ENCODE data around the gene LRMDA.

Gene LRMDA

DNA sequence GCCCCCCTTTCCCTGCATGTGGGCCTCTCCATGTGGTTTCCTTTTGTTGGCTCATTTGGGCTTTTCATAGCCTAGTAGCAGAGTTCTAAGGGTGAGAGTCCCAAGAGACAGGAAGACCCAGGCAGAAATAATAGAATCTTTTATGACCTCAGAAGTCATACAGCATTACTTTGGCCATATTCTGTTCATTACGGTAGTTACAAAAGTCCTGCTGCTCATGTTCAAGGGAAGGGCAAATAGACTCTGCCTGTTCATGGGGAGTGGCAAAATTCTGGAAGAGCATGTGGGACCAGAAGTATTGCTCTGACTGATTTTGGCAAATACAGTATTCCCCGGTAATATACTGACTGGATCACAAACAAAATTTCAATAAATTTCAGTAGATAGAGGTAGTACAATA lies 910.3 kb downstream of the LRMDA start:
- no peak for DNase-seq (ENCODE audit: low spot score)

DNA sequence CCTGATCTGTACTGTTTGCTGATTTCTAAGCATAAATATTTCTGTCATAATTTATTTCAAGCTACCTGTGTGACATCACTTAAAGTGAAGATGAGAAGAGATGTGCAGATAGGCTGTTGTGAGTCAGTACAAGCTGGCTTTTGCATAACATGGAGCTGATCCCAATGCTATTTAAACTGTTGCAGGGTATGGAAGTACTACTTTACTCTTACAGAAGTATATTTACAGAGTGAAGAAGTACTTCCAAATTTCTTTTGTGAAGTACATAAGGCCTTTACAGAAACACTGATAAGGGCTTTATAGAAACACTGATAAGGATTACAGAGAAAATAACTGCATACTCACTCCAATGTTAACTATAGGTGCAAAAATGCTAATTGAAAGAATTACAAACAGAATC lies 911.6 kb downstream of the LRMDA start:
- no peak for DNase-seq (ENCODE audit: low spot score)

DNA sequence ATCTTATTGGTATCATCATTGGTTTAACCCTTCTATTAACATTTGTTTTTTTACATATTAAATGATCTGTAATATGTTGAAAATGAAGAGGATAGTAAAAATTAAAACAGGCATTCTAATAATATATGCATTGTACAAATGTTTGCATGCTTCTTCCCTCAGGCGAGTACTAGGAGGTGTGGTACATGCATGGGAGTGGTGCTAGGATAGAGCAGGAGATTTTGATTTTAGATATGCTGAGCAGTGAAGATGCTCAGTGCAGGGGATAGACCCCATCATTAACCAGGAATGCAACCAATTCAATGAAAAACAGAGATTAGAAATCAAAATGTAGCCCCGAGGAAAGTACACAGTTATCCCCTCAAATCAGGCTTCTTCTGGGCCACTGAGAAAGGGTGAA lies 916.4 kb downstream of the LRMDA start:
- no peak for DNase-seq (ENCODE audit: low spot score)

DNA sequence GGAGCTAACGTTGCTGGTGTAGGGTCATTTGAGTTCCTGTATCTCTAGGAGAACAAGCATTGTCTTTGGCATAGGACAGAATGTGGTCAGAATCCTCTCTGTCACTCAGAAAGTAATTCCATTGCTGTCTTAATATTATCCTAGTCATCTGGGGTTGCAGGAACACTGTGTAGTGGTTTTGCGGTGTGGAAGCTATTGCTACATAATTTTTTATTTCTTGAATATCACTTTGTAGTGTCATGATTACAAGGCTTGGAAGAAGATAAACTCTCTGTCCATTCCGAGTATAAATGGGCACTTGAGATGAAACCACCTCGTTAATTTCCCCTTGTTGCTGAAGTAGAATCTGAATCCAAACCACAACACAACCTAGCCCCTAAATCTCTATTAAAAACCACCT lies 919.2 kb downstream of the LRMDA start:
- DNase-seq (ENCODE audit: low spot score): no peak

DNA sequence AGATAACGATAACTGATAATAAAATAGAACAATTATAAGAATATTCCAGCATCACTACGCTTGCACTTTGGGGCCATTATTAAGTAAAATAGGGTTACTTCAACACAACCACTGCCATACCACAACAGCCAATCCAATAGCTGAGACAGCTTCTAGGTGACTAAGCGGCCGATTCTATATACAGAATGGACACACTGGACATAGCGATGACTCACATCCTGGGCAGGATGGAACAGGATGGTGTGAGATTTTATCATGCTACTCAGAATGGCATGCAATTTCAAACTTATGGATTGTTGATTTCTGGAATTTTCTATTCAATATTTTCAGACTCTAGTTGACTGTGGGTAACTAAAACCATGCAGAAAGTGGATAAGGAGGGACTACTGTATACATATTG lies 920.9 kb downstream of the LRMDA start:
- no peak for DNase-seq (ENCODE audit: low spot score)

DNA sequence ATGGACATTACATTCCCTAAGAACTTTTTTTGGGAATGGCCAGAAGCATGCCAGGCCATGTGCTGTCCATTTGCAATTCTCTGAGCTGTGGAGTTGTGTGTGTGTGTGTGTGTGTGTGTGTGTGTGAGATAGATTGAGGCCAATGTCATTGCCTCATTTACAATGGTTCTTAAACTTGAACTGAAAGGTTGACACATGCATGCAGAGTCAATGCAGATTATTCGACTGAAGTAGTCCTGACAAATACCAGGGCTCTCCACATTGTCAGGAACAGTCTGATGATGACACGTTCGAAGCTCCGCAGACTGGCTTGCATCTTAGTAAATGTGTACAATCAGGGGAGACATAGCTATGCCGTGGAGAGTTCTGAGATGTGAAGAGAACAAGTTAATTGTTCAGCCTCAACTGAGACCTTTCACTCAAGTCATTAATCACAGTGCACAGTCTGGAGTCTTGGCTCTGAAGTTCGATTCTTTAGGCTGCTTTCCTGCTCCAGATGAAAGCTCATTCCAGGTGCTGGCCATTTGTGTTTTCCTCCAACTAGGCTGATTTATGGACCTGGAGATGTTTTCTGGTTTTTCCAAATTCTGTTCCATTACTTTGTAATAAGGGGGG lies 921.9 kb downstream of the LRMDA start:
- no peak for DNase-seq (ENCODE audit: low spot score)

DNA sequence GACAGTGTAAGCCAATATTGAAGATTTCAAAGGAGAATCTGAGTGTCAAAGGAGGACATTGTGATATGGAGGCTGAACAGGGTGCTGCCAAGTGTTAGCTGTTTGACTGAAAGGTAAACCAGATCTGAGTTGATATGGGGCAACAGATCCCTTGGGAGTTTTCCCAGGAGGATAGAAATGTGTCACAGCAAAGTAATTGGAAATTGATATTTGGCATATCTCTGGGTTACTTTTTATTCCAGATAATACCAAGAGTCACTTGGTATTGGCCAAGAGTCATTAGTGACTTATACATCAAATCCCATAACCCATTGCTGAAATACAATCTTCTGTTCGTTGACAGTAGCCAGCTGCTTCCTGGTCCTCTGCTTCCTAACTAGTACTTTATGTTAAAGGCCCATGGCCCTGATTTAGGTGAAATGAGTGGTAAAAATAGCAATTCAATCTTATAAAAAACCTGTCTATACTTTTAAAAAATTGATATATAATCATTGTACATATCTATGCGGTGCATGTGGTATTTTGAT lies 922.9 kb downstream of the LRMDA start:
- no peak for DNase-seq (ENCODE audit: low spot score)

DNA sequence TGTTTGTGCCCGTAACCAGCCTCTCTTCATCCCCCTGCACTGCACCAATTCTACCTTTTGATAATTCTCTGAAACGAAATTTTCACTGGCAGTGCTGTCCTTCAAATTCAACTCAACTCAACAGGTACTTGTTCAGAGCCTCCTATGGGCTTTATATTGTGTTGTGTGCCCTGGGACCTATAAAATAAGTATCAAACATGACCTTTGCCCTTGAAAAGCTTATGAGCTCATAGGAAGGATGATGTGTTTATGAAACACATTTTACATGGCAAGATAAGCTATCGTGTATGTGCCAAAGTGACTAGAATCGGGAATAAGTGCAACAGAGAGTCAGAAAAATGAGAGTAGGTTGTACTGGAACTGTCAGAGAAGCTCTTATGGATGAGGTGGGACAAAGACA lies 923.5 kb downstream of the LRMDA start:
- no peak for DNase-seq (ENCODE audit: low spot score)

DNA sequence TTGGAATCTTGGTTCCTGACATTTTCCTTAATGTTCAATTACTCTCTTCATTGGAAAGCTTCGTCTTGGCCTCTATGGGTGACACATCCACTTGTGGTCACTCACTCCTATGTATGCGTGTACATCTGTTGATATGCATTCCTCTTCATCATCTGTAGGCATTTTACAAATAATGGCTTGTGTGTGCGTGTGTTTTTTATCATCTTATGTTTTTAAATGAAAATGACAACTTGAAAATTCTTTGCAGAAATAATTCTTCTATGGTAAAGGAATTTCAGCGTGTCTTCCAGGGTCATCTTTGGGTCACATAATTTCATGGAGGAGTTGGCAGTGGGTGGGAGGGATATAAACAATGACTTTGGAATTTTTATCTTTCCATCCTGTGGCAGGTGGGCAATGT lies 925.1 kb downstream of the LRMDA start:
- DNase-seq (ENCODE audit: low spot score): no peak

DNA sequence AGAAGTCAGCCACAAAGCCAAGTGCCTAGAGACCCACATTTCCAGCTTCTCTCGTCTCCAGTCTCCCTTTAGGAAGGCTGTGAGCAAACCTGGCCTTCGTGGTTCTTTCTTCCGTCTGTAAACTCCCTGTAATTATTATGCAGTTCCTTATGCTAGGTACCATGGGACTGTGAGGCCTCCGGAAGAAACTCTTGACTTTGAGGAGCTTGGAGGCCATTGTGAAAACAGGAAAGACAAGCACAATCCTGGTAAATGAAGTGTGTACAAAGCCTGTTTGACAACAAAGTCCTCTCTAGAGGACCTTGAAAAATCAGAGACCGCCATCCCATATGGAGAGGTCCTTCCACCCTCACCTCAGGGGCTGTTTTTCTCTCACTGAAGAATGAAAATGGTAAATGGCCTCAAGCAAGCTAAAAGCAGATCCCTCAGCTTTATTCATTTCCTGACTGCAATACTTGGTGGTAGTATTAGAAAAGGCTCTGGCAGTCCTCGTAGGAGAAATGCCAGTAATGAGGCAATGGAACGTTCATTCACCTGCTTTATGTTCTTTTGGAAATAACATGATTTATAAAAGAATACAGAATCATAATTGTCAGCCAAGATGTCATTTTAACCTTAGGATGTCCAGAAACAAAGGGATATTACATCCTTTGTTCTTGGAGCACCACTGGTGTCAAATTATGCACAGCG lies 926.4 kb downstream of the LRMDA start:
- DNase-seq (ENCODE audit: low spot score): no peak

DNA sequence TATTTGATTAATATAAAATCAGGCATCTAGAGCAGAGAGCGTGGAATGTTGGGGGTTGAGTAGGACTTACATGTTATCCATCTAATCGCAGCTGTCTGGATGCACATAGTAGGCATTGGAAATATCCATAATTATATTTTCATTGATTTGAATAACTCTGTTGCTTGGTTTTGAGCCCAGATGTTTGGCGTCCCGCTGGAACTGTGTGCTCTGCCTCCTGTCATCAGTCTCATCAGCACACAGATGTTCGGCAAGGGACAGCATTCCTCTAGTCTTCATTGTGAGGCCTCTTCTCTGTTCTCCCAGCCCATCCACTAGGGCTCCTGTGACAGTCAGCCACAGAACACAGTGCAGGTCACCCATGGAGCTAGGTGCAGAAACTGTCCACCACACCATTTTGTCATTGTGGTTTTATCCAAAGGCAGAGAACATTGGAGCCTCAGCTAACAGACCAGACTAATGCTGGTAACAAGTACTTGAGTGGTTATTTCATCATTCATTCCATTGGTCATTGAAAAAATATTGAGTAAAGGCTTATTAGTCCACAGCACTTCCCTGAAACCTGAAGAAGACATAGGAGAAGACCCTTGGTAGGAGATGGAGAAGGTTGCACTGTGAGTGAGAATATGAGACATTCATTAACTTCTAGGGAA lies 927.4 kb downstream of the LRMDA start:
- DNase-seq (ENCODE audit: low spot score): no peak

DNA sequence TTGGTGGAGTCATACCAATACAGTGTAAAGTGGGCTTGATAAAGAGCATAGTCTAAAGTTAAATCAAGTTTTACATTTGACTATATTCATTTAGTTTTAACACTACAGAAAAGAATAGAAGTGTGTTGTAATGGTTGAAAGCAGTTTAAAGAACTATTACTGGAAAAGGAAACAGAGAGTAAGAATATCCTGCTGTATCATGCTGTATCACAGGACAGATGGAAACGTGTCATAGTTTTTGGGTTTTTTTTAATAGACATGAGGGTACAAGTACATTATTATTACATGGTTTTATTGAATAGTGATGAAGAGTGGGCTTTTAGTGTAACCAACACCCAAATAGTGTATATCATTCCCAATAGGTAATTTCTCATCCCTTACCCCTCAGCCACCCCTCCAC lies 944.3 kb downstream of the LRMDA start:
- DNase-seq (ENCODE audit: low spot score): no peak

DNA sequence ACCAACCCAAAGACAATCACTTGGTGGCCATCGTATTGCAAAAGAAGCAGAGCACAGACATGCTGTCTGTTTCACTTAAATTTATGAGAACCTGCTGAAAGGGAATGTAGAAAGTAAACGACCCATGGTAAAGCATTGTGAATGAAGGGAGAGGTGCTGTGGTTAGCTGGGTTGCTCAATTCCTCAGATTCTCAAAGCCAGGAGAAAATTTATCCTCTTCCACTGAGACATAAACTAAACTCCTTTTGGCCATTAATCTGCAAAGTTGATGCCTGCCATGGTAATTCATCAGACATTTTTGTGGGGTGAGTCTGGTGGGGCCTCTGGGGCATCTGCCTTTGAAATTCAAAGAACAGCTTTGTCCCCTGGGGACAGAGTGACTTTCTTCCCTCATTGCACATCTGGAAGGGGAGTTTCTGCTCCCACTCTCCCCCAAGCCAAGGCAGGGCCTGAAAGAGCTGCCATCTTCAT lies 951.0 kb downstream of the LRMDA start:
- DNase-seq (ENCODE audit: low spot score): no peak

DNA sequence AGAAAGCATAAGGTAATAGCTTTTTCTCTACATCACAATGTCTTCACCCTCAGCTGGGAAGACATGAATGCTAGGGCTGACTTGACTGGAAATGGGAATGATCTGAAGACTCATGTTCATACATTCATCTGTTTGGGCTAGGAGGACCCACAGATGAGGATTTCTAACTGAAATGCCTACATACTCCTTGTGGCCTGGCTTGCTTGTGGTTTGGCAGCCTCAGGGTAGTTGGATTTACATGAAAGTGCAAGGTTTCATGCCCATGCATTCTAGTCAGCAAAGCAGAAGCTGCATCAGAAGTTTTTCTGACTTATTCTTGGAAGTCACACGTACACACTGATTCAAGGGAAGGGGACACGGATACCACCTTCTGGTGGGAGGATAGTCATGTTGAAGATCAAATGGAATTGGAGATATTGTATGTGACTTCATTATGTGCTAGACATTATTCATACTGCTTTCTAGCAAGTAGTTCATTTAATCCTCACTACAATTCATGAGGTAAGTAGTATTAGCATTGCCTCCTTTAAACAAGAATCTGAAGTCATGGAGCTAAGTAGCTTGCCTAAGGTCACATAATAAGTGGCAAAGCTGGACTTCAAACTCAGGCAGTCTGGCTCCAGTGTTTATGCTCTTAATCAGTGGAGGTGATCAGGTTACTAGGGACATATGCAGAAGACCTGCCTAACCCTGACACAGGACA lies 957.0 kb downstream of the LRMDA start:
- DNase-seq (ENCODE audit: low spot score): no peak

DNA sequence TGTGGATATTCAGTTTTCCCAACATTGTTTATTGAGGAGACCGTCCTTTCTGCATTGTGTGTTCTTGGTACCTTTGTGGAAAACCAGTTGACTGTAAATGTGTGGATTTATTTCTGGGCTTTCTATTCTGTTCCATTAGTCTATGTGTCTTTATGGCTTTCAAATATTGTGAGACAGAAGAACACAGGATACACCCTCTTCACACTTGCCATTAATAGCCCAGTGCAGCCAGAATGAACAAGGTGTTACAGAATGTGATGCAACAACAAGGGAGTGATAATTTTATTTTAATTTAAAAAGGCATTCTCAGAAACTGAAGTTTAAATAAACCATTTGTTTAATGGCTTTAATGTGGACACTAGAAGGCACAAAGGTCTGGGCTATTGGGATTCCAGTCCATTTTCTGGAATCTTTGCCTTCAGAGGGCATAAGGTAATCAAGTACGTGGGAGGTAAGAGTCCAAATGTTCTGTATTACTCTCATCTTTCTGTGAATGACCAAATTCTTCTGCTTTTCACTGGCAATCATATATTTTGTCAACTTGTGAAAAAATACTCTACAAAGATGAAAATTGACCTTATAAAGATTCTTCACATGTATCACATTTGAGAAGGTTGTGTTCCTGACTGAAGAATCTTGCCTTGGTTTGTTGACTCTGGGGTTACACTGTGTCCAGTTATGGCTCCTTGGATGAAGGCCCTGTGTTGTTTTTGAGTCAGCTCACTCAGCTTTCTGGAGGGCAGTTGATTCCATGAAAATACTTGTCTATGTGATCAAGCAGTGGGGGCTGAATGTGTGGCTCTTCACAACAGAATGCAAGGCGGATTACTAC lies 962.7 kb downstream of the LRMDA start:
- no peak for DNase-seq (ENCODE audit: low spot score)

DNA sequence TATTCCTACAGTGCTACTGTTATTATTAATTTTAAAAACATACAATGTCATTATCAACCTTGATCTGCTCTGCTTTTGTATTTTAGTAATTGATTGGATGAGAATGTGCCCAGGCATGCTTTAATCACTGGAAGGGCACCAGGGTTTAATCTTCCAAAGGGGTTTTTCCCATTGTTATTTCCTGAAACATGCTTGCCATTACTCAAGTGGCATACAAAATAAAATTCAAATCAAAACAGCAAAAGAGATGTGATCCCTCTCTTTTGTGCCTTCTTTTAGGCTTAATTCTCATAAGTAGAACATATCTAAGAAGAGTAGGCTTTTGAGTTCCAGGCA lies 963.3 kb downstream of the LRMDA start:
- no peak for DNase-seq (ENCODE audit: low spot score)

DNA sequence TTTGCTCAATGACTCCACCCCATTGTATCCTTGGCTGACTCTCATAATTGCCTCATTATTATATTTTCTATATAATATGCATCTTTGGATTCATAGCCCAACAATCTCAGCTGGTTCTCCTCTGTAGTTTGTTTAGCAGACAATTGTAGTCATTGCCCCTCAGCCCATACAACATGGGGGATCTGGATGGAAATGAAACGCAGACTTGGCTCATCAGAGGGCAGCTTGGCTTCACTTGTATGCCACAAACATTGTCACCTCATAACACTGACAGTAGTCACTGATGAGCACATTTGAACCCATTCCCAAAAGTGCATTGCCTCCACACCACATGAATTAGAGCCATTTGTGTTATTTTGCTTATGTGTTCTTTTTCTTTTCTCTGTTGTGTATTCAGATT lies 963.8 kb downstream of the LRMDA start:
- no peak for DNase-seq (ENCODE audit: low spot score)

DNA sequence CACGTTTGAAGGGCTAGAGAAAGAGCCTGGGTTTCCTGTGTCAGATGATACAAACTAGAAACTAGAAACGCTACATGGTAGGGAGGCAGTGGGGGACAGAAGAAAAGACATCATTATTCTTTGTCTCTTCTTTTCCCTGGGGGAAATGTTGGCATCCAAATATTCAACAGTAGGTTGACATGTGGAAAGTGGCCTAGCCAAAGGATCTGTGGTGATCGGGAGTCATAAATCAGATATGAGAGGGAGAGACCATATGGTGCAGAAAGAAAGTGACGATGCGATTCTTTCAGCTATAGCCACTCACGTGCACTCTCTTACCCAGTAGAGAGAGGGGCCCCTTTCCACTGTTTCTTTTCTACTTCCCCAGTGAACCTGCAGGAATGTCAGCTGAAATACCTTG lies 964.7 kb downstream of the LRMDA start:
- no peak for DNase-seq (ENCODE audit: low spot score)

DNA sequence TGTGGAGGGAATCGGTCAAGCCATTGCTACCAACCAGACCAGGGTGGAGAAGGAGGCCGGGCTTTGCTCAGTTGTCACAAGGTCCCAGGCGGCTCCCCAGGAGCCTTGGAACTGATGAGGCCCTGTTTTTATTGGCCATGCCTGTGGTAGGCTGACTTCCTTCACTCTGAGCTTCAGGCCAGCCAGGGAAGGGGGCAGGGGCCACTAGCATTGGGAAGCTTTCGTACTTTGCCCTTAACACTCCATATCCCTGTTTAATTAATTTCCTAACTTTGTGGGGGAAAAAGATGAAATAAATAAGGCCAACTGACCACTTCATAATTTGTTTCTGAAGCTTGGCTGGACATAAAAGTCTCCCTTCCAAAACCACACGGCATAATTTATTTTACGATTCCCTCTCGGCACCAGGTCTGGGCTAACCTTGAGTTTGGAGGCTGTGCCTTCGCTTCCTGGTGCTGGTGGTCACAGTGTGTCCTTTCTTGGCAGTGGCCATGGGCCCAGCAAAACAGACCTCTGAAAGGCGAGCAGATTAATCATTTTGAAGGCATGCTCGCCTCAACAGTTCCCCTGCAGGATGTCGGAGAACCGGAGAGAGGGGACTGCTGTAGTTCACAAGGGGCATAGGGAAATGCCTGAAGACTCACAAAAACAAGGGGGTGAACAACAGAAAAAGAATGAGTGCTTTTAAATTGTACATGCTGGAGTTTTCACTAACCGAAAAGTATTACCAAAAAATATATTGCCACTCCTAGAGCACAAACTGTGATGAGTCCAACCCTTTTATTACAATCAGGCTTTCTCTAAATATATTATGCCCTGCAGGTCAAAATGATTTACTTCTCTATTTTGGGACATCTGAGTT lies 966.0 kb downstream of the LRMDA start:
- no peak for DNase-seq (ENCODE audit: low spot score)

DNA sequence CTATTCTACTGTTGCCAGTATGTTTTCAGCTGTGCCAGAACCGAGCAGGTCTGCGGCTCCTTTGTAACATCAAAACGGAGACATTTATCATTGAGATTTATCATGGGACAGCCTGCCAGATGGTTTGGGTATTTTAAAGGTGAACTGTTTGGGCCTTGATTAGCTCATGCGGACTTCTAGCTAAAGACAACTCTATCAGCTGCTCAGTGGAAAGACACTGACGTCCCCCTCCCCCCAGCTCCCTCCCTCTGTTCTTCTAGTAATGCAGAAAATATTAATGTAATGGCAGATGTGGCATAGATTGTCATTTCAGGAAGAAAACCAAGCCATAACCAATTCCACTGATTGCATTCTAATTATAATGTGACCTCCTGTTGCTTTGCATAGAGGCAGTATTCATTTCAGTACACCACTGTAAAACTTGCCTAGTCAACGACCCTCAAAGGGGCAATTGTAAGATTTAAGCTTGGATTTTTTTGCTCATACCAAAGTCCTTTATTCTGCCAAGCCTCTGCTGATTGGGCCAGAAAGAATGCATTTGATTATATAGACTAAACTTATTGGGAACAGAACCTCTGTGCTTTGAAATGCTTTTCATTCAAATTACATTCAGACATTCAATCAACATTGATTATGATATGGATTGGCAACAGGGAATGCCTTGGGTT lies 966.8 kb downstream of the LRMDA start:
- no peak for DNase-seq (ENCODE audit: low spot score)

Data from putamen (tissue), 1 donor.